HEK293 (cell line): ENCODE measurements around the gene ELF3.

Source experiments
- GLI2 ChIP-seq: fragments of 450-650 bp; formaldehyde crosslinking; IDR thresholded peaks from 2 replicates; pipeline ENCODE4; 2017; ENCODE audit warnings: missing biosample characterization, missing genetic modification characterization, low read depth, borderline replicate concordance
- MEIS1 ChIP-seq: sonication (generic); formaldehyde crosslinking; IDR thresholded peaks from 2 replicates; pipeline ENCODE4 v1.8.1; 2022; ENCODE audit warnings: missing genetic modification reagents, mild to moderate bottlenecking, borderline replicate concordance
- SP2 ChIP-seq: fragments of 450-650 bp; formaldehyde crosslinking; IDR thresholded peaks from 2 replicates; pipeline ENCODE4 v1.5.1; 2016; ENCODE audit warnings: missing biosample characterization, missing genetic modification characterization
- ZNF404 ChIP-seq: fragments of 450-650 bp; formaldehyde crosslinking; IDR thresholded peaks from 2 replicates; pipeline ENCODE4 v1.5.1; 2017; ENCODE audit warnings: missing biosample characterization, missing genetic modification characterization
- ZNF416 ChIP-seq: fragments of 450-650 bp; formaldehyde crosslinking; IDR thresholded peaks from 2 replicates; pipeline ENCODE4 v1.5.1; 2016; ENCODE audit warnings: missing biosample characterization, missing genetic modification characterization
- TF ChIP-seq, protein P1 (sequence below): fragments of 450-650 bp; formaldehyde crosslinking; IDR thresholded peaks from 2 replicates; pipeline ENCODE4 v1.5.1; 2016; ENCODE audit warnings: missing biosample characterization, missing genetic modification characterization
- TF ChIP-seq, protein P2 (sequence below): fragments of 450-650 bp; formaldehyde crosslinking; IDR thresholded peaks from 2 replicates; pipeline ENCODE4 v1.5.1; 2016; ENCODE audit warnings: missing biosample characterization, missing genetic modification characterization
- TF ChIP-seq, protein P3 (sequence below): fragments of 450-650 bp; formaldehyde crosslinking; IDR thresholded peaks from 2 replicates; pipeline ENCODE4 v1.5.1; 2016; ENCODE audit warnings: missing biosample characterization, missing genetic modification characterization, low read depth
- TF ChIP-seq, protein P4 (sequence below): fragments of 450-650 bp; formaldehyde crosslinking; IDR thresholded peaks from 2 replicates; pipeline ENCODE4 v1.5.1; 2016; ENCODE audit warnings: missing biosample characterization, missing genetic modification characterization

DNA sequence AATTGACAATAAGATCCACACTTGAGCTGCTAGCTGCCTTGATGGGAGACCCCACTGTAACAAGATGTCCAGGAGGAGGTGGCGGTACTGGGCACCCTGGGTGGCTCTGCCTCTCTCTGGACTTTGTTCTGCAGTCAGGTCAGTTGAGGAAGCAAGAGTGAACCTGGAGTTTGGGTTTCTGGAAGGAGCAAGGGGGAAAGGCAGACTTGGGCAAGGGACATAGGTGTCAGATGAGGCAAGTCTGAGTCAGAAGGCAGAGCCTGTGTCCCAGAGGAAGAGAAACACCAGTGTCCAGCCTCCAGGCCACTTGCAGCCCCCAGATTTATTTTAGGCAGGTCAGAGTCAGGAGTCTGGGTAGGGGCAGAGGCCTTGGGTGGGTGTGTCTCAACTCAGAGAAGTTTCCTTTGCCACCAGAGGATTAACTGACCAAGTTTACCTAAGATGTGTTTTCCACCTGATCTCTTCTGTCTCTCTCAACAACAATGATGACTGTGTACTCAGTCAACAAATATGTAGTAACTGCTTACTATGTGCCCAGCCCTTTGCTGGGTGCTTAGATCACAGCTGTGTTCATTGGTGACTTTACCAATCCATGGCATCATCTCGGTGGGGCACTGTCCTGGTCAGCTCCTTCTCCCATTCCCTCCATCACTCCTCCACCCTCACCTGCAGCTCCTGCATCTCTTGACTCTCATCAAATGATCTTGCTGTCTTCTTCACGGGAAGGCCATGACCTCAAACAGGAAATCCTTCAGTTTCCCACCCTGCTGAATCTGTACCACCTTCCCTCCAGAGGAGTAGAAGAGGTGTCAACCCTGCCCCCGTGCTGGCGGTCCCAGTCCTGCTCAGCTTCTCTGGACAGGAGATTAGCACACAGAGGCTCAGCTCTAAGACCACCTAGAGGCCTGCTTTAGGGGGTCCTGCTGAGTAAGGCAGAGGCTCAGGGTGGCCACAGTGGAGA, 36.6 kb downstream of the ELF3 start:
- TF ChIP-seq, protein P1, sequence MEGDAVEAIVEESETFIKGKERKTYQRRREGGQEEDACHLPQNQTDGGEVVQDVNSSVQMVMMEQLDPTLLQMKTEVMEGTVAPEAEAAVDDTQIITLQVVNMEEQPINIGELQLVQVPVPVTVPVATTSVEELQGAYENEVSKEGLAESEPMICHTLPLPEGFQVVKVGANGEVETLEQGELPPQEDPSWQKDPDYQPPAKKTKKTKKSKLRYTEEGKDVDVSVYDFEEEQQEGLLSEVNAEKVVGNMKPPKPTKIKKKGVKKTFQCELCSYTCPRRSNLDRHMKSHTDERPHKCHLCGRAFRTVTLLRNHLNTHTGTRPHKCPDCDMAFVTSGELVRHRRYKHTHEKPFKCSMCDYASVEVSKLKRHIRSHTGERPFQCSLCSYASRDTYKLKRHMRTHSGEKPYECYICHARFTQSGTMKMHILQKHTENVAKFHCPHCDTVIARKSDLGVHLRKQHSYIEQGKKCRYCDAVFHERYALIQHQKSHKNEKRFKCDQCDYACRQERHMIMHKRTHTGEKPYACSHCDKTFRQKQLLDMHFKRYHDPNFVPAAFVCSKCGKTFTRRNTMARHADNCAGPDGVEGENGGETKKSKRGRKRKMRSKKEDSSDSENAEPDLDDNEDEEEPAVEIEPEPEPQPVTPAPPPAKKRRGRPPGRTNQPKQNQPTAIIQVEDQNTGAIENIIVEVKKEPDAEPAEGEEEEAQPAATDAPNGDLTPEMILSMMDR (tag by site-specific recombination) = no peak
- no peak for TF ChIP-seq GLI2 (tag by site-specific recombination)
- TF ChIP-seq, protein P2, sequence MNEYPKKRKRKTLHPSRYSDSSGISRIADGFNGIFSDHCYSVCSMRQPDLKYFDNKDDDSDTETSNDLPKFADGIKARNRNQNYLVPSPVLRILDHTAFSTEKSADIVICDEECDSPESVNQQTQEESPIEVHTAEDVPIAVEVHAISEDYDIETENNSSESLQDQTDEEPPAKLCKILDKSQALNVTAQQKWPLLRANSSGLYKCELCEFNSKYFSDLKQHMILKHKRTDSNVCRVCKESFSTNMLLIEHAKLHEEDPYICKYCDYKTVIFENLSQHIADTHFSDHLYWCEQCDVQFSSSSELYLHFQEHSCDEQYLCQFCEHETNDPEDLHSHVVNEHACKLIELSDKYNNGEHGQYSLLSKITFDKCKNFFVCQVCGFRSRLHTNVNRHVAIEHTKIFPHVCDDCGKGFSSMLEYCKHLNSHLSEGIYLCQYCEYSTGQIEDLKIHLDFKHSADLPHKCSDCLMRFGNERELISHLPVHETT (tag by site-specific recombination) = no peak
- TF ChIP-seq, protein P3, sequence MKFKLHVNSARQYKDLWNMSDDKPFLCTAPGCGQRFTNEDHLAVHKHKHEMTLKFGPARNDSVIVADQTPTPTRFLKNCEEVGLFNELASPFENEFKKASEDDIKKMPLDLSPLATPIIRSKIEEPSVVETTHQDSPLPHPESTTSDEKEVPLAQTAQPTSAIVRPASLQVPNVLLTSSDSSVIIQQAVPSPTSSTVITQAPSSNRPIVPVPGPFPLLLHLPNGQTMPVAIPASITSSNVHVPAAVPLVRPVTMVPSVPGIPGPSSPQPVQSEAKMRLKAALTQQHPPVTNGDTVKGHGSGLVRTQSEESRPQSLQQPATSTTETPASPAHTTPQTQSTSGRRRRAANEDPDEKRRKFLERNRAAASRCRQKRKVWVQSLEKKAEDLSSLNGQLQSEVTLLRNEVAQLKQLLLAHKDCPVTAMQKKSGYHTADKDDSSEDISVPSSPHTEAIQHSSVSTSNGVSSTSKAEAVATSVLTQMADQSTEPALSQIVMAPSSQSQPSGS (tag by site-specific recombination) = no peak
- no peak for TF ChIP-seq ZNF404 (tag by site-specific recombination)
- no peak for TF ChIP-seq MEIS1
- no peak for TF ChIP-seq ZNF416 (tag by site-specific recombination)
- TF ChIP-seq, protein P4, sequence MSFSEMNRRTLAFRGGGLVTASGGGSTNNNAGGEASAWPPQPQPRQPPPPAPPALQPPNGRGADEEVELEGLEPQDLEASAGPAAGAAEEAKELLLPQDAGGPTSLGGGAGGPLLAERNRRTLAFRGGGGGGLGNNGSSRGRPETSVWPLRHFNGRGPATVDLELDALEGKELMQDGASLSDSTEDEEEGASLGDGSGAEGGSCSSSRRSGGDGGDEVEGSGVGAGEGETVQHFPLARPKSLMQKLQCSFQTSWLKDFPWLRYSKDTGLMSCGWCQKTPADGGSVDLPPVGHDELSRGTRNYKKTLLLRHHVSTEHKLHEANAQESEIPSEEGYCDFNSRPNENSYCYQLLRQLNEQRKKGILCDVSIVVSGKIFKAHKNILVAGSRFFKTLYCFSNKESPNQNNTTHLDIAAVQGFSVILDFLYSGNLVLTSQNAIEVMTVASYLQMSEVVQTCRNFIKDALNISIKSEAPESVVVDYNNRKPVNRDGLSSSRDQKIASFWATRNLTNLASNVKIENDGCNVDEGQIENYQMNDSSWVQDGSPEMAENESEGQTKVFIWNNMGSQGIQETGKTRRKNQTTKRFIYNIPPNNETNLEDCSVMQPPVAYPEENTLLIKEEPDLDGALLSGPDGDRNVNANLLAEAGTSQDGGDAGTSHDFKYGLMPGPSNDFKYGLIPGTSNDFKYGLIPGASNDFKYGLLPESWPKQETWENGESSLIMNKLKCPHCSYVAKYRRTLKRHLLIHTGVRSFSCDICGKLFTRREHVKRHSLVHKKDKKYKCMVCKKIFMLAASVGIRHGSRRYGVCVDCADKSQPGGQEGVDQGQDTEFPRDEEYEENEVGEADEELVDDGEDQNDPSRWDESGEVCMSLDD (tag by site-specific recombination) = no peak
- no peak for TF ChIP-seq SP2 (tag by site-specific recombination)
